SK-N-SH treated with all-trans-retinoic acid at 6 μM for 48 hours (cell line): ENCODE data around the gene RASA2.

Source experiments
- ATAC-seq: fragments of 200-7000 bp; cut with Tn5 transposase; 3 replicates; pipeline ENCODE4 v1.9.1; 2020; ENCODE audit warnings: mild to moderate bottlenecking, moderate library complexity
- ARNTL ChIP-seq: fragments of 450-650 bp; formaldehyde crosslinking; IDR thresholded peaks from 2 replicates; pipeline ENCODE4 v1.5.0; 2020; ENCODE audit warnings: low read depth, mild to moderate bottlenecking, moderate library complexity, borderline replicate concordance
- BACH2 ChIP-seq: fragments of 250-450 bp; sonication (Bioruptor Pico); IDR thresholded peaks from 2 replicates; pipeline ENCODE4 v1.9.0; 2021; ENCODE audit warnings: mild to moderate bottlenecking, borderline replicate concordance
- CSDC2 ChIP-seq: fragments of 250-450 bp; sonication (Bioruptor Pico); IDR thresholded peaks from 2 replicates; pipeline ENCODE4 v1.5.0; 2020; ENCODE audit warnings: mild to moderate bottlenecking, moderate library complexity
- ESRRG ChIP-seq: fragments of 250-450 bp; sonication (Bioruptor Pico); IDR thresholded peaks from 2 replicates; pipeline ENCODE4 v1.6.1; 2021; ENCODE audit warnings: mild to moderate bottlenecking
- ISL1 ChIP-seq: fragments of 250-450 bp; sonication (Bioruptor Pico); IDR thresholded peaks from 2 replicates; pipeline ENCODE4 v2.1.2; 2022; ENCODE audit warnings: mild to moderate bottlenecking, moderate library complexity
- OSR1 ChIP-seq: fragments of 250-450 bp; sonication (Bioruptor Pico); IDR thresholded peaks from 2 replicates; pipeline ENCODE4 v1.8.0; 2022; ENCODE audit warnings: moderate library complexity, mild to moderate bottlenecking, inconsistent platforms
- PPARA ChIP-seq: fragments of 250-450 bp; sonication (Bioruptor Pico); IDR thresholded peaks from 2 replicates; pipeline ENCODE4 v1.5.0; 2020; ENCODE audit warnings: mild to moderate bottlenecking, borderline replicate concordance
- RARB ChIP-seq: fragments of 250-450 bp; sonication (Bioruptor Pico); IDR thresholded peaks from 2 replicates; pipeline ENCODE4 v1.8.0; 2021; ENCODE audit warnings: mild to moderate bottlenecking, moderate library complexity
- SNAI2 ChIP-seq: fragments of 250-450 bp; sonication (Bioruptor Pico); IDR thresholded peaks from 2 replicates; pipeline ENCODE4 v1.5.0; 2020; ENCODE audit warnings: mild to moderate bottlenecking, moderate library complexity
- TCF4 ChIP-seq: fragments of 250-450 bp; sonication (Bioruptor Pico); IDR thresholded peaks from 2 replicates; pipeline ENCODE4 v1.8.0; 2021; ENCODE audit warnings: mild to moderate bottlenecking, moderate library complexity, borderline replicate concordance
- ZC3H10 ChIP-seq: fragments of 250-450 bp; sonication (Bioruptor Pico); IDR thresholded peaks from 2 replicates; pipeline ENCODE4 v1.5.1; 2021; ENCODE audit warnings: mild to moderate bottlenecking, moderate library complexity
- ZFP3 ChIP-seq: fragments of 250-450 bp; sonication (Bioruptor Pico); IDR thresholded peaks from 2 replicates; pipeline ENCODE4 v1.5.0; 2020; ENCODE audit warnings: mild to moderate bottlenecking, moderate library complexity
- ZFP30 ChIP-seq: fragments of 450-650 bp; formaldehyde crosslinking; IDR thresholded peaks from 2 replicates; pipeline ENCODE4 v1.5.0; 2022; ENCODE audit warnings: mild to moderate bottlenecking, moderate library complexity
- ZNF565 ChIP-seq: fragments of 450-650 bp; formaldehyde crosslinking; conservative IDR thresholded peaks from 2 replicates; pipeline ENCODE4 v1.5.0; 2020; ENCODE audit warnings: low read depth, mild to moderate bottlenecking, moderate library complexity
- ZNF70 ChIP-seq: fragments of 450-650 bp; formaldehyde crosslinking; IDR thresholded peaks from 2 replicates; pipeline ENCODE4 v1.5.0; 2020; ENCODE audit warnings: mild to moderate bottlenecking, moderate library complexity
- ZNF8 ChIP-seq: fragments of 450-650 bp; formaldehyde crosslinking; IDR thresholded peaks from 2 replicates; pipeline ENCODE4 v1.5.0; 2020; ENCODE audit warnings: mild to moderate bottlenecking, moderate library complexity
- TF ChIP-seq, protein P1 (sequence below): fragments of 250-450 bp; sonication (Bioruptor Pico); IDR thresholded peaks from 2 replicates; pipeline ENCODE4 v1.8.0; 2021; ENCODE audit warnings: low read depth, mild to moderate bottlenecking, moderate library complexity, borderline replicate concordance
- TF ChIP-seq, protein P2 (sequence below): fragments of 250-450 bp; sonication (Bioruptor Pico); IDR thresholded peaks from 2 replicates; pipeline ENCODE4 v1.8.0; 2020; ENCODE audit warnings: mild to moderate bottlenecking, moderate library complexity, borderline replicate concordance
- TF ChIP-seq, protein P3 (sequence below): fragments of 250-450 bp; sonication (Bioruptor Pico); IDR thresholded peaks from 2 replicates; pipeline ENCODE4 v1.5.1; 2021; ENCODE audit warnings: mild to moderate bottlenecking, moderate library complexity
- TF ChIP-seq, protein P4 (sequence below): fragments of 250-450 bp; sonication (Bioruptor Pico); IDR thresholded peaks from 2 replicates; pipeline ENCODE4 v1.5.1; 2020; ENCODE audit warnings: low read depth, mild to moderate bottlenecking, moderate library complexity
- TF ChIP-seq, protein P5 (sequence below): fragments of 250-450 bp; sonication (Bioruptor Pico); IDR thresholded peaks from 2 replicates; pipeline ENCODE4 v1.5.0; 2020; ENCODE audit warnings: mild to moderate bottlenecking, moderate library complexity

Gene RASA2

DNA sequence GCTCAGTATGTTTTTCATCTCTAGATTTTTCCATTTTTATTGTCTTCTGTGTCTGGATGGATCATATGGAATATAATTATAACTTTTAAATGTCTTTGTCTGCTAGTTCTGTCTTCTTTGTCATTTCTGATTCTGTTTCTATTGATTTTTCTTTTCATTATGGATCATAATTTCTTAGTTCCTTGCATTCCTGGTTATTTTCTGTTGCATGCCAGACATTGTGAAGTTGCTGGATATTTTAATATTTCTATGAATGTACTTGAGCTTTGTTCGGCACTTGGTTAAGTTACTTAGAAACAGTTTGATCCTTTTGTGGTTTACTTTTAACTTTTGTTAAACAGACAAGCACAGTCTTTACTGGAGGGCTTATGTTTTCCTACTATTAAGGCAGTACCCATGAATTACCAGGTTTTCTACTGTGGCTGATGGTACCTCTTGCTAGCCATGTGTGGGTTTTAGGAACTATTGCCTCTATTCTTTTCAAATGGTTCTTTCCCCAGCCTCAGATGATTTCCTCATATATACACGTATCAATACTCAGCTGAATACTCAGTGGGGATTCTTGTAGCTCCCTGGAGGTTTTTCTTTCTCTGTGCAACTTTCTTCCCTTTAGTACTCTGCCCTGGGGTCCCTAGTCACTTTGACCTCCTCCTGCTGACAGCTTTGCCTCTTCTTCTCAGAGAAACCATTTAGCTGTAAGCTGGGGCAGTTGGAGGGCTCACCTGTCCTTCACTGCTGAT is 64.3 kb downstream of the RASA2 start:
- ATAC-seq, result no peak
- TF ChIP-seq, protein P1, sequence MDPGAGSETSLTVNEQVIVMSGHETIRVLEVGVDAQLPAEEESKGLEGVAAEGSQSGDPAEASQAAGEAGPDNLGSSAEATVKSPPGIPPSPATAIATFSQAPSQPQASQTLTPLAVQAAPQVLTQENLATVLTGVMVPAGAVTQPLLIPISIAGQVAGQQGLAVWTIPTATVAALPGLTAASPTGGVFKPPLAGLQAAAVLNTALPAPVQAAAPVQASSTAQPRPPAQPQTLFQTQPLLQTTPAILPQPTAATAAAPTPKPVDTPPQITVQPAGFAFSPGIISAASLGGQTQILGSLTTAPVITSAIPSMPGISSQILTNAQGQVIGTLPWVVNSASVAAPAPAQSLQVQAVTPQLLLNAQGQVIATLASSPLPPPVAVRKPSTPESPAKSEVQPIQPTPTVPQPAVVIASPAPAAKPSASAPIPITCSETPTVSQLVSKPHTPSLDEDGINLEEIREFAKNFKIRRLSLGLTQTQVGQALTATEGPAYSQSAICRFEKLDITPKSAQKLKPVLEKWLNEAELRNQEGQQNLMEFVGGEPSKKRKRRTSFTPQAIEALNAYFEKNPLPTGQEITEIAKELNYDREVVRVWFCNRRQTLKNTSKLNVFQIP (CRISPR knock-in tag), result no peak
- TF ChIP-seq ARNTL (CRISPR knock-in tag), result no peak
- TF ChIP-seq ZNF565, result no peak
- no peak for TF ChIP-seq ZC3H10 (CRISPR knock-in tag)
- no peak for TF ChIP-seq CSDC2 (CRISPR knock-in tag)
- TF ChIP-seq ZNF8 (CRISPR knock-in tag), result no peak
- TF ChIP-seq BACH2 (CRISPR knock-in tag), result no peak
- TF ChIP-seq, protein P2, sequence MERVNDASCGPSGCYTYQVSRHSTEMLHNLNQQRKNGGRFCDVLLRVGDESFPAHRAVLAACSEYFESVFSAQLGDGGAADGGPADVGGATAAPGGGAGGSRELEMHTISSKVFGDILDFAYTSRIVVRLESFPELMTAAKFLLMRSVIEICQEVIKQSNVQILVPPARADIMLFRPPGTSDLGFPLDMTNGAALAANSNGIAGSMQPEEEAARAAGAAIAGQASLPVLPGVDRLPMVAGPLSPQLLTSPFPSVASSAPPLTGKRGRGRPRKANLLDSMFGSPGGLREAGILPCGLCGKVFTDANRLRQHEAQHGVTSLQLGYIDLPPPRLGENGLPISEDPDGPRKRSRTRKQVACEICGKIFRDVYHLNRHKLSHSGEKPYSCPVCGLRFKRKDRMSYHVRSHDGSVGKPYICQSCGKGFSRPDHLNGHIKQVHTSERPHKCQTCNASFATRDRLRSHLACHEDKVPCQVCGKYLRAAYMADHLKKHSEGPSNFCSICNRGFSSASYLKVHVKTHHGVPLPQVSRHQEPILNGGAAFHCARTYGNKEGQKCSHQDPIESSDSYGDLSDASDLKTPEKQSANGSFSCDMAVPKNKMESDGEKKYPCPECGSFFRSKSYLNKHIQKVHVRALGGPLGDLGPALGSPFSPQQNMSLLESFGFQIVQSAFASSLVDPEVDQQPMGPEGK (CRISPR knock-in tag), result no peak
- TF ChIP-seq PPARA (CRISPR knock-in tag), result no peak
- TF ChIP-seq, all 23 proteins: peak for 0

DNA sequence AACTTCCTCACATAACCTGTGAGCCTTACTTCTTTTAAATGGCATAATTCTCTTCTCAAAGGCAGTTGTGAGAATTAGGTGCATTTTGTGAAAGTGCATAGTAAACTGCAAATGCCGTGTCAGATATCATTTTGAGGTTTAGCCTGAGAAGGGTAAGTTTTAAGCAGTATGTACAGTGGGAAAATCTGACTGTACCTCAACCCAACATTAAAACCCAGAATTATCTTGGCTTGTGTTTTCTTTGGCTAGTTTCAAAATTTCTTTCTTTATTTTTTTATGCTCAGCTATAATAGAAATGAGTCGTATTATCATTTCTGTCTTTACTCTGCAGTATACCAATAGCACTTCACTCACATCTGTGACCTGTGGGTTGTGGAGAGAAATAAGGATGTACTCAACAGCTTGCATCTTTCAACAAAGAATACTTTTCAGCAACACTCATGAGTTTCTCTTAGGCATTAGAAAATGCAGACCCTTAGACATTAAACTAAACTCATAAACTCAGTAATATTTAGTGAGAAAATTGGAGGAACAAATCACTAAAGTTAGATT is 65.7 kb downstream of the RASA2 start:
- TF ChIP-seq ZFP3, result no peak
- no peak for TF ChIP-seq ZNF70 (CRISPR knock-in tag)
- TF ChIP-seq, protein P3, sequence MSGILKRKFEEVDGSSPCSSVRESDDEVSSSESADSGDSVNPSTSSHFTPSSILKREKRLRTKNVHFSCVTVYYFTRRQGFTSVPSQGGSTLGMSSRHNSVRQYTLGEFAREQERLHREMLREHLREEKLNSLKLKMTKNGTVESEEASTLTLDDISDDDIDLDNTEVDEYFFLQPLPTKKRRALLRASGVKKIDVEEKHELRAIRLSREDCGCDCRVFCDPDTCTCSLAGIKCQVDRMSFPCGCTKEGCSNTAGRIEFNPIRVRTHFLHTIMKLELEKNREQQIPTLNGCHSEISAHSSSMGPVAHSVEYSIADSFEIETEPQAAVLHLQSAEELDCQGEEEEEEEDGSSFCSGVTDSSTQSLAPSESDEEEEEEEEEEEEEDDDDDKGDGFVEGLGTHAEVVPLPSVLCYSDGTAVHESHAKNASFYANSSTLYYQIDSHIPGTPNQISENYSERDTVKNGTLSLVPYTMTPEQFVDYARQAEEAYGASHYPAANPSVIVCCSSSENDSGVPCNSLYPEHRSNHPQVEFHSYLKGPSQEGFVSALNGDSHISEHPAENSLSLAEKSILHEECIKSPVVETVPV, result no peak
- TF ChIP-seq SNAI2, result no peak
- TF ChIP-seq BACH2 (CRISPR knock-in tag), result no peak
- TF ChIP-seq ESRRG (CRISPR knock-in tag), result no peak
- TF ChIP-seq RARB (CRISPR knock-in tag), result no peak
- TF ChIP-seq CSDC2 (CRISPR knock-in tag), result no peak
- TF ChIP-seq OSR1 (CRISPR knock-in tag), result no peak
- TF ChIP-seq ZFP30 (CRISPR knock-in tag), result no peak
- TF ChIP-seq TCF4 (CRISPR knock-in tag), result no peak
- TF ChIP-seq, protein P4, sequence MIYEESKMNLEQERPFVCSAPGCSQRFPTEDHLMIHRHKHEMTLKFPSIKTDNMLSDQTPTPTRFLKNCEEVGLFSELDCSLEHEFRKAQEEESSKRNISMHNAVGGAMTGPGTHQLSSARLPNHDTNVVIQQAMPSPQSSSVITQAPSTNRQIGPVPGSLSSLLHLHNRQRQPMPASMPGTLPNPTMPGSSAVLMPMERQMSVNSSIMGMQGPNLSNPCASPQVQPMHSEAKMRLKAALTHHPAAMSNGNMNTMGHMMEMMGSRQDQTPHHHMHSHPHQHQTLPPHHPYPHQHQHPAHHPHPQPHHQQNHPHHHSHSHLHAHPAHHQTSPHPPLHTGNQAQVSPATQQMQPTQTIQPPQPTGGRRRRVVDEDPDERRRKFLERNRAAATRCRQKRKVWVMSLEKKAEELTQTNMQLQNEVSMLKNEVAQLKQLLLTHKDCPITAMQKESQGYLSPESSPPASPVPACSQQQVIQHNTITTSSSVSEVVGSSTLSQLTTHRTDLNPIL, result no peak
- no peak for TF ChIP-seq ZNF8 (CRISPR knock-in tag)
- no peak for TF ChIP-seq ARNTL (CRISPR knock-in tag)
- TF ChIP-seq PPARA (CRISPR knock-in tag), result no peak
- no peak for ATAC-seq

DNA sequence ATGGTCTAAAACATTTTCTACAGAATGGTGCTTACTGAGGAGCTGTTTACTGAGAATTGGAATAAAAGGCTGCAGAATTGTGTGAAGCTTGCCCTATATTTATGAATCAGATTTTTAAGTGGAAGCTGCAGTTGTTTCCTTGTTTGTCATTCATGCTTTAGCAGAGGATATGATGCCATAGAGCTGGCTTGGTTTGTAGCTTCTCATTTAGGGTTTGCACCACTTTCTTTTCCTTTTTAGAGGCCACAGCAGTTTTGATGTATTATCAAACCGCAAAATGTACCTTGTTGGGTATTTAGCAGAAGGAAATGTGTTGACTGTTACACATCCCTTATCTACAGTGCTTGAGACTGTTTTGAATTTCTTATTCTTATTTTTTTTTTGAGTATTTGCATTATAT is 66.2 kb downstream of the RASA2 start:
- ATAC-seq, result no peak
- TF ChIP-seq RARB (CRISPR knock-in tag), result no peak
- no peak for TF ChIP-seq ISL1 (CRISPR knock-in tag)
- TF ChIP-seq ARNTL (CRISPR knock-in tag), result no peak
- TF ChIP-seq, protein P5, sequence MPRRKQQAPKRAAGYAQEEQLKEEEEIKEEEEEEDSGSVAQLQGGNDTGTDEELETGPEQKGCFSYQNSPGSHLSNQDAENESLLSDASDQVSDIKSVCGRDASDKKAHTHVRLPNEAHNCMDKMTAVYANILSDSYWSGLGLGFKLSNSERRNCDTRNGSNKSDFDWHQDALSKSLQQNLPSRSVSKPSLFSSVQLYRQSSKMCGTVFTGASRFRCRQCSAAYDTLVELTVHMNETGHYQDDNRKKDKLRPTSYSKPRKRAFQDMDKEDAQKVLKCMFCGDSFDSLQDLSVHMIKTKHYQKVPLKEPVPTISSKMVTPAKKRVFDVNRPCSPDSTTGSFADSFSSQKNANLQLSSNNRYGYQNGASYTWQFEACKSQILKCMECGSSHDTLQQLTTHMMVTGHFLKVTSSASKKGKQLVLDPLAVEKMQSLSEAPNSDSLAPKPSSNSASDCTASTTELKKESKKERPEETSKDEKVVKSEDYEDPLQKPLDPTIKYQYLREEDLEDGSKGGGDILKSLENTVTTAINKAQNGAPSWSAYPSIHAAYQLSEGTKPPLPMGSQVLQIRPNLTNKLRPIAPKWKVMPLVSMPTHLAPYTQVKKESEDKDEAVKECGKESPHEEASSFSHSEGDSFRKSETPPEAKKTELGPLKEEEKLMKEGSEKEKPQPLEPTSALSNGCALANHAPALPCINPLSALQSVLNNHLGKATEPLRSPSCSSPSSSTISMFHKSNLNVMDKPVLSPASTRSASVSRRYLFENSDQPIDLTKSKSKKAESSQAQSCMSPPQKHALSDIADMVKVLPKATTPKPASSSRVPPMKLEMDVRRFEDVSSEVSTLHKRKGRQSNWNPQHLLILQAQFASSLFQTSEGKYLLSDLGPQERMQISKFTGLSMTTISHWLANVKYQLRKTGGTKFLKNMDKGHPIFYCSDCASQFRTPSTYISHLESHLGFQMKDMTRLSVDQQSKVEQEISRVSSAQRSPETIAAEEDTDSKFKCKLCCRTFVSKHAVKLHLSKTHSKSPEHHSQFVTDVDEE (CRISPR knock-in tag), result no peak
- TF ChIP-seq ZC3H10 (CRISPR knock-in tag), result no peak
- TF ChIP-seq SNAI2, result no peak
- TF ChIP-seq OSR1 (CRISPR knock-in tag), result no peak
- TF ChIP-seq, protein P1 (CRISPR knock-in tag), result no peak
